ENCODE data around the gene COX10.

COX10 gene

DNA sequence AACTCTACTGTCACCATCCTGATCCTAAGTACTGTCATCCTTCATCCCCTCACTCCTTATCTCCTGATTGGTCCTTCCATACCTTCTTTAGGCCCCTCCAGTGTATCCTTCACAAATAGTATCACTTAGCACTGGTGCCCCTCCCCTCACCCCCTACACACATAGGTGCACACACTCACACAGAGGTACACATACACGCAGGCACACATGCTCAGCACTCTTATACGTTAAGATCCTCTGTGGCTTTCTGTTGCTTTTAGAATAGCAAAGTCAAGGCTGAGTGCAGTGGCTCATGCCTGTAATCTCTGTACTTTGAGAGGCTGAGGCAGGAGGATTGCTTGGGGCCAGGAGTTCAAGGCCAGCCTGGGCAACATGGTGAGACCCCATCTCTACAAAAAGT, 135.2 kb downstream of the COX10 start:
- no peak overlapping the region for H3K27ac ChIP-seq
- H3K4me1 ChIP-seq, result no peaks in the 10 kb centered on the region
- no peak overlapping the region for H3K4me3 ChIP-seq
- DNase-seq, result no peak
- peaks cover 0 to 36% (median 26%) of the 10 kb centered on the region in 3 donors for H3K36me3 ChIP-seq
- H3K27me3 ChIP-seq, result no peaks in the 10 kb centered on the region
- TF ChIP-seq, protein P1, sequence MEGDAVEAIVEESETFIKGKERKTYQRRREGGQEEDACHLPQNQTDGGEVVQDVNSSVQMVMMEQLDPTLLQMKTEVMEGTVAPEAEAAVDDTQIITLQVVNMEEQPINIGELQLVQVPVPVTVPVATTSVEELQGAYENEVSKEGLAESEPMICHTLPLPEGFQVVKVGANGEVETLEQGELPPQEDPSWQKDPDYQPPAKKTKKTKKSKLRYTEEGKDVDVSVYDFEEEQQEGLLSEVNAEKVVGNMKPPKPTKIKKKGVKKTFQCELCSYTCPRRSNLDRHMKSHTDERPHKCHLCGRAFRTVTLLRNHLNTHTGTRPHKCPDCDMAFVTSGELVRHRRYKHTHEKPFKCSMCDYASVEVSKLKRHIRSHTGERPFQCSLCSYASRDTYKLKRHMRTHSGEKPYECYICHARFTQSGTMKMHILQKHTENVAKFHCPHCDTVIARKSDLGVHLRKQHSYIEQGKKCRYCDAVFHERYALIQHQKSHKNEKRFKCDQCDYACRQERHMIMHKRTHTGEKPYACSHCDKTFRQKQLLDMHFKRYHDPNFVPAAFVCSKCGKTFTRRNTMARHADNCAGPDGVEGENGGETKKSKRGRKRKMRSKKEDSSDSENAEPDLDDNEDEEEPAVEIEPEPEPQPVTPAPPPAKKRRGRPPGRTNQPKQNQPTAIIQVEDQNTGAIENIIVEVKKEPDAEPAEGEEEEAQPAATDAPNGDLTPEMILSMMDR (IDR thresholded peaks at IDR 0.05), result no peak
- intact Hi-C loops (cut with DNase I; ENCODE audit: low total_unique reads), result no loop called here
- no peaks in the 10 kb centered on the region for H3K9me3 ChIP-seq

GRCh38 chr17:14205380-14205779, 136.1 kb downstream of the COX10 start:
- no peak overlapping the region for H3K4me3 ChIP-seq
- no peaks in the 10 kb centered on the region for H3K9me3 ChIP-seq
- peaks cover 0 to 41% (median 26%) of the 10 kb centered on the region in 3 donors for H3K36me3 ChIP-seq
- no peak for DNase-seq
- no peaks in the 10 kb centered on the region for H3K27me3 ChIP-seq
- intact Hi-C loops (cut with DNase I; ENCODE audit: low total_unique reads), result no loop called here
- H3K4me1 ChIP-seq, result no peaks in the 10 kb centered on the region
- H3K27ac ChIP-seq, result no peak overlapping the region
- TF ChIP-seq, protein P1 (IDR thresholded peaks at IDR 0.05), result no peak

DNA sequence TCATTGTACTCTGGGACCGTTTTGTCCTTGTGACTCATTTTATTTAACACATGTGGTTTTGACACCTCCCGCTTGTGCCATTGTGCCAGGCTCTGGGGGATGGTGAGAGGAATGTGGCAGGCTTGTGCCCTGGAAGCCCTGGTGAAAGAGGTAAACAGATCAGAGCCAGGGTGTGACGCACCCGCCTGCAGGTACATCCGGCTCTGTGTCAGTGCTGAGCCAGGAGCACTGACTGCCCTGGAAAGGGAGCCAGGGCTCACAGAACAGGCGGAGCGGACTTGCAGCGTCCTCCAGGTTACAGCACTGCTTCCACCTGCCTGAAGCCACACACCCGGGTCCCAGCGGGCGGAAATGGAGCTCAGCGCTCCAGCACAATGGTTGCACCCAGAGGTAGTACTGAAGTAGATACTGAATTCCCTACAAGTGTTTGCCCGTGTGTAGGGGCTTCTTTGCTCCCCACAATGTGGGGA, 136.7 kb downstream of the COX10 start:
- Histone ChIP-seq H3K9me3 (no peaks in the 10 kb centered on the region), H3K27me3 (no peaks in the 10 kb centered on the region), H3K4me1 (no peaks in the 10 kb centered on the region), H3K36me3 (peaks cover 0 to 41% (median 26%) of the 10 kb centered on the region in 3 donors), H3K27ac (no peak overlapping the region), H3K4me3 (no peak overlapping the region)
- TF ChIP-seq, protein P1 (IDR thresholded peaks at IDR 0.05), result no peak
- intact Hi-C loops (cut with DNase I; ENCODE audit: low total_unique reads), result no loop called here
- no peak for DNase-seq

- DNase-seq, result no peak
- no peak overlapping the region for H3K27ac ChIP-seq
Measured at GRCh38 chr17:14206891-14207290, 137.6 kb downstream of the COX10 start.

DNA sequence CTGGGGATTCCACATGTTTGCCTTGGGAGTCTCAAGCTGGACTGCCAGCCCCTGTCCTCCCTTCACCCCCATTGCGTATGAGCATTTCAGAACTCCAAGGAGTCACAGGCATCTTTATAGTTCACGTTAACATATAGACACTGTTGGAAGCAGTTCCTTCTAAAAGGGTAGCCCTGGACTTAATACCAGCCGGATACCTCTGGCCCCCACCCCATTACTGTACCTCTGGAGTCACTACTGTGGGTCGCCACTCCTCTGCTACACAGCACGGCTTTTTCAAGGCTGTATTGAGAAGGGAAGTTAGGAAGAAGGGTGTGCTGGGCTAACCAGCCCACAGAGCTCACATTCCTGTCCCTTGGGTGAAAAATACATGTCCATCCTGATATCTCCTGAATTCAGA, 138.5 kb downstream of the COX10 start:
- no peak for DNase-seq
- no peaks in the 10 kb centered on the region for H3K27me3 ChIP-seq
- H3K36me3 ChIP-seq, result peaks cover 0 to 41% (median 26%) of the 10 kb centered on the region in 3 donors
- H3K4me1 ChIP-seq, result no peaks in the 10 kb centered on the region
- no peak overlapping the region for H3K4me3 ChIP-seq
- no peak overlapping the region for H3K27ac ChIP-seq
- TF ChIP-seq, protein P1 (IDR thresholded peaks at IDR 0.05), result no peak
- no peaks in the 10 kb centered on the region for H3K9me3 ChIP-seq
- intact Hi-C loops (cut with DNase I; ENCODE audit: low total_unique reads), result no loop called here

More at GRCh38 chr17:14206891-14207290, 137.6 kb downstream of the COX10 start:
- H3K9me3 ChIP-seq, result no peaks in the 10 kb centered on the region
- peaks cover 0 to 41% (median 26%) of the 10 kb centered on the region in 3 donors for H3K36me3 ChIP-seq
- H3K4me3 ChIP-seq, result no peak overlapping the region
- no peaks in the 10 kb centered on the region for H3K4me1 ChIP-seq
- intact Hi-C loops (cut with DNase I; ENCODE audit: low total_unique reads), result no loop called here
- TF ChIP-seq, protein P1 (IDR thresholded peaks at IDR 0.05), result no peak
- H3K27me3 ChIP-seq, result no peaks in the 10 kb centered on the region

GRCh38 chr17:14209215-14209614, 139.9 kb downstream of the COX10 start:
- Histone ChIP-seq H3K27ac (no peak overlapping the region), H3K4me3 (no peak overlapping the region)
- TF ChIP-seq, protein P1 (IDR thresholded peaks at IDR 0.05), result no peak

More at GRCh38 chr17:14209215-14209614, 139.9 kb downstream of the COX10 start:
- DNase-seq, result no peak
- Histone ChIP-seq H3K36me3 (peaks cover 0 to 41% (median 26%) of the 10 kb centered on the region in 3 donors), H3K27me3 (no peaks in the 10 kb centered on the region), H3K9me3 (no peaks in the 10 kb centered on the region), H3K4me1 (no peaks in the 10 kb centered on the region)
- intact Hi-C loops (cut with DNase I; ENCODE audit: low total_unique reads), result no loop called here

All from tibial artery (tissue), 4 donors.